Caki2 (cell line): ENCODE data around the gene PLEKHA8. TPM values are rescaled to one million over a fixed set of nuclear protein-coding genes. Genes with fewer than 3 reads are reported as not detected.
"Not testable (repeated sequence)": the region's sequence is repeated elsewhere in the genome, so short reads cannot be mapped to it uniquely, and the experiment has no call there.

Experiments
- DNase-seq: peaks from one replicate; pipeline ENCODE4 v3.0.0-alpha.2; 2015; ENCODE audit warnings: low read depth
- in situ Hi-C: cut with HindIII; loops from 2 replicates; pipeline ENCODE4 v1.10.0; 2016; ENCODE audit warnings: low sequenced_read_pairs, low pct_unique_long_range_greater_than_20kb, mixed read lengths
- total RNA-seq: library from RNA; depleted of rRNA; stranded (reverse); fragments of >200 nt; shearing (Covaris generic); gene quantifications from 2 replicates; pipeline ENCODE4 v1.2.3, GENCODE V29; 2014; ENCODE audit warnings: low replicate concordance

PLEKHA8 gene
- total RNA-seq, 1 experiment from 2014 or later: 19.3 TPM

DNA sequence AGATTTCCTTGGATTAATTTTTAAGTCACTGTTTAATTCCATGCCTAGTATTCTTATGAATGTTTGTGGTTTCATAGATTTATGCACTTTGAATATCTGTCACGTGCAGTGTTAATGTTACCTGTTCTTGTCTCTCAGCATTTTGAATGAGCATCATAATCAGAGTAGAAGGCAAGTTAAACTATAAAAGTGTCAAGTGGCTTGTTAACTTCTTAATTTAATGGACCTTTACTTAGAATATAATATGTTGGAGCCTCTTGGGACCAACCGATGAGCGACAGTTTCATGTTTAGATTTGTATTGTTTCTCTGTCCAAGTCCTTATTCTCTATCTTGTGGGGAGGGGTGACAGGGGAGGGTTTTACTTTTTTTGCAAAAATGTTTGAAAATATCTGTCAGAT, 56.0 kb downstream of the PLEKHA8 start:
- no peak for DNase-seq
- in situ Hi-C loops: no loop called here

DNA sequence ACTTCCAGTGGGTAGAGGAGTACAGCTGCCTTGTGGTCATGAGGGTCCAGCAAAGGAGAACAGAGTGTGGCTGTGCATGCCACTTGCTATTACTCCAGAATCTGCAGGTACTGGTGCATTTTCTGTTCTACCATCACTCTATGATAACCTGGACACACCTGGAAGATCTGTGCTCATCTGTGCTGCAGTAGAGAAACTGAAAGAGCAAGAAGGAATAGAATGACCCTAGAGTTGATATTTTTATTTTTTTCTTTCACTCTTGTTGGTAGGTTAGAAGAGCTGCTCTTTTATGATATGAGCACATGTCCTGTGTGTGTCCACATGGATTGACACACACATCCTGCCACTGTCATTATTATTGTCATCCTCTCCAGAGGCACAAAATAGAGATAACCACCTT, 58.3 kb downstream of the PLEKHA8 start:
- in situ Hi-C loops: no loop called here
- no peak for DNase-seq

DNA sequence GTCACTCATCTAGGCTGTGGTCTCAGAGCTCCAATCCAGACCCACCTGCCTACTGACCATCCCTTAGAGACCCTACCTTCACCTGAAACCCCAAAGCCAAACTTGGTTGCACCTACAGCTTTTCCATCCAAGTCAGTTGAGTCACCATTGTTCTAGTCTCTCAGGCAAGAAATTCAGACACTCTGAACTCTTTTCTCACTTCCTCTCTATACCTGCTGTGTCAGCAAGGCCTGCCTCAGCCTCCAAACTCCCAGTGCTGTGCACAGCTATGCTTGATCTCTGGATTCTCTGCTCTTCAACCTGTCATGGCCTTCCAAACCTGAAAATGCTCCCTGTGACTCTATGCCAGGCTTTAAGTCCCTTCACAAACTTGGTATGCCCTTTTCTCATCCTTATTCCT, 59.2 kb downstream of the PLEKHA8 start:
- DNase-seq: no peak
- in situ Hi-C loops: no loop called here

DNA sequence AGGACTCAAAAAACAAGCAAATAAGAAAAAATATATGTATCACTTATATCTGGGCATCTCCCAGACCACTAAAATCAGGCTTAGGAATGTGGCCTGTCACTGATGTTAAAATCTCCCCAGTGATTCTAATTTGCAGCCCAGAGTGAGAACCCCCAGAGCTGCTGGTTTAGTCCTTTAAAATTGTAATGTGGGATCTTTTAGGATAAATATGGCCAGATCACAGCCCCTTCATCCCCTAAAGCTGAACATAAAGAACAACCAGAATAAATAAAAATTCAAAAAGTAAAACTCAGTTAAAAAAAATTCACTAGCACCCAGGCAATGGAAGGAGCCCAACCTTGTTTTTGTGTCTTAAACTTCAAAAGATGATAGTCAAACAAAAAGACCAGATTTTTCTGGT, 60.1 kb downstream of the PLEKHA8 start:
- DNase-seq: no peak
- in situ Hi-C loops: no loop called here

DNA sequence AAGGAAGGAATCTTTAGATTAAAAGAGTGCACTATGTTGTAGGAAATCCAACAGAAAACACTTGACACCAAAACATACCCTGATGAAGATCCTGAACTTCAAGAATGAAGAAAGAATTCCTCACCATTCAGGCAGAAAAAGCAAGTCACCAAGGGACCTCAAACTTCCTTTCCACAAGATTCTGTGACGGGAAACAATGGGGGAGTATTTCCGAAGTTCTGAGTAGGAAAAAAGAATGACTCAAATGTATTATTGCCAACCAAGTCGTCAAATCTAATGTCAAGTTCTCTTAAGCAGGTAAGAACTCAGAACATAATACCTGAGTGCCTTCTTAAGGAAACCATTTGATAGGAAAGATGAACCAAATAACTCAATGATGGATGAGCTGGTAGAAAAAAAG, 61.9 kb downstream of the PLEKHA8 start:
- in situ Hi-C loops: no loop called here
- no peak for DNase-seq

DNA sequence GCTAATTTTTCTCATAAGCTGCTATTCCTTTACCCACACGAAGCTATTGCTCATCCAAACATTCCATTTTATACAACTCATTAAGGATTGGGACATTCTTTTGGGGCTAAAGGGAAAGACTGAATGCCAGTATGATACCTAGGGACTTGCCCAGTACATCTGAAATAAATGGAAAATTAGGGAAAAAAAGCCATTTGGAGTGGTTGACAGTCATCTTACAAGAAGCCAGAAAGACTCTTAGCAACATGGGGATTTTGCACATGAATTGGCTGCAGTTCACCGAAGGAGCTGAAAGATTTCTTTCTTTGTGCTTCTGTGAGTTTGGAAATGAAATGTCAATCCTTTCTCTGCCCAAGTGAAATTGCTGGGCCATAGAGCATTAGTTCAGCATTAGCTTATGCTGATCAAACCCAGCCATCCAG, 63.3 kb downstream of the PLEKHA8 start:
- in situ Hi-C loops: no loop called here
- no peak for DNase-seq

DNA sequence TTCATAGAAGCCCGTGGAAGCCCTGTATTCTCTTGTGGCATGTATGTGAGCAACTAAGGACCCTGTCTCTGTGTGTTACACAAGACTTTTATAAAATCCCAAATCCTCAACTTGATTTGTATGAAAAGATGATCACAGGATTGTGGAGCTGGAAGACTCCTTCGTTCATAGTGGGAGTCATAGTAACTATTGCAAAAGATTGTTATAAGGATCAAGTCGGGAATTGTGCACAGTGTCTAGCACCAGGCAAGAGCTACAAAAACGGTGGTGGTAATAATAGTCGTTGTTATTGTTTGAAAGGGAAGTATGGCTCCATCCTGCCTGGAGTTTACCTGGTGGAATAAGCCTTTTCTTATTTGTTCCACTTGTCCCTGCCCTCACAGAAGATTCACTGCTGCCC, 63.8 kb downstream of the PLEKHA8 start:
- no peak for DNase-seq
- in situ Hi-C loops: no loop called here

DNA sequence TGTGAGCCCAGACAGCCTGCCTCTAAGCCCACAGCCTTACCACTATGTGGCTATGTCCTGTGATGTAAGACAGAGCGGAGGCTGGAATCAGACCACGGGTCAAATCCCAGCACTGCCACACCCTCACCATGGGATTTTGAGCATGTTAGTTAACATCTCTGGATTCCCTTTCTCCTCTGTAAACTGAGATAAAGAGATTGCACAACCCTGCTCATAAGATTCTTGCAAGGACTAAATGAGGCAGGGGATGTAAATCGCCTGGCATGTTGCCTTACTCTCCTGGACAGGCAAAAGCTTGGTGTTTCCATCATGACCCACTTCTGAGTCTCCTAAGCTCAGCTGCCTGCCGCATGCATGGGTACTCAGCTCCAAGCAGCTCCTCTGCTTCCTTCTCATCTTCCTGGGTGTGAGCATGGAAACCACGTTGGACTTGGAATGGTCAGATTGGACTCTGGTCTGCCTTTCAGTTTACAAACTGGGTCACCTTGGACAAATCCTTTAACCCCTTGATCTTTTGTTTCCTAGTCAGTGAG, 65.3 kb downstream of the PLEKHA8 start:
- DNase-seq: no peak
- in situ Hi-C loops: no loop called here

DNA sequence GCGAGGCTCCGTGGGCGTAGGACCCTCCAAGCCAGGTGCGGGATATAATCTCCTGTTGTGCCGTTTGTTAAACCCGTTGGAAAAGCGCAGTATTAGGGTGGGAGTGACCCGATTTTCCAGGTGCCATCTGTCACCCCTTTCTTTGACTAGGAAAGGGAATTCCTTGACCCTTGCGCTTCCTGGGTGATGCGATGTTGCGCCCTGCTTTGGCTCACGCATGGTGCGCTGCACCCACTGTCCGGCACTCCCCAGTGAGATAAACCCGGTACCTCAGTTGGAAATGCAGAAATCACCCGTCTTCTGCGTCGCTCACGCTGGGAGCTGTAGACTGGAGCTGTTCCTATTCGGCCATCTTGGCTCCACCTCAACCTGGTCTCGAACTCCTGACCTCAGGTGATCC, 70.4 kb downstream of the PLEKHA8 start:
- in situ Hi-C loops, DNase-seq: not testable (repeated sequence)

DNA sequence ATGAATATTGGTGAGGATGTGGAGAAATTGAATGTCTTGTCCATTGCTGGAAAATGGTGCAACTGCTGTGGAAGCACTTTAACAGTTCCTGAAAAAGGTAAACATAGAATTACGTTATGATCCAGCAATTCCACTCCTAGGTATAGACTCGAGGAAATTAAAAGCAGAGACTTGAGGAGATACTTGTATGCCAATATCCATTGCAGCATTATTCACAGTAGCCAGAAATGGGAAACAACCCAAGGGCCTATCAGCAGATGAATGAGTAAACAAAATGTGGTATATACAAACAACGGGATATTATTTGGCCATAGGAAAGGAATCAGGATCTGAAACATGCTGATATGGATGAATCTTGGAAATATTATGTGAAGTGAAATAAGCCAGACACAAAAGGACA, 74.1 kb downstream of the PLEKHA8 start:
- in situ Hi-C loops: no loop called here
- DNase-seq: no peak

DNA sequence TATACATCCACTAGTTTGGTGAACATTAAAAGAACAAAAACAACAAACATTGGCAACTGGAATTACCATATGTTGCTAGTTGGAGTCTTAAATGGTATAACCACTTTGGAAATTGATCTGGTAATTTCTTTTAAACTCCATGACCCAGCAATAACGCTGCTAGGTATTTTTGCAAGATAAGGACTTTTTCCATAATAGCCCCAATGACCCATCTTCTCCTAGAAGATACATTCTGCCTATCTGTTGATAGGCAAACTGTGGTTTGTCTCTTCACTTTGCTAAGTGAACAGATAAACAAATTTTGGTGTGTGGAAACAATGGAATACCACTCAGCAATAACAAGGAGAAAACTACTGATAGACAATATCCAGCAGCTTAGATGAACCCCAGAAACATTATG, 75.9 kb downstream of the PLEKHA8 start:
- DNase-seq: no peak
- in situ Hi-C loops: no loop called here

DNA sequence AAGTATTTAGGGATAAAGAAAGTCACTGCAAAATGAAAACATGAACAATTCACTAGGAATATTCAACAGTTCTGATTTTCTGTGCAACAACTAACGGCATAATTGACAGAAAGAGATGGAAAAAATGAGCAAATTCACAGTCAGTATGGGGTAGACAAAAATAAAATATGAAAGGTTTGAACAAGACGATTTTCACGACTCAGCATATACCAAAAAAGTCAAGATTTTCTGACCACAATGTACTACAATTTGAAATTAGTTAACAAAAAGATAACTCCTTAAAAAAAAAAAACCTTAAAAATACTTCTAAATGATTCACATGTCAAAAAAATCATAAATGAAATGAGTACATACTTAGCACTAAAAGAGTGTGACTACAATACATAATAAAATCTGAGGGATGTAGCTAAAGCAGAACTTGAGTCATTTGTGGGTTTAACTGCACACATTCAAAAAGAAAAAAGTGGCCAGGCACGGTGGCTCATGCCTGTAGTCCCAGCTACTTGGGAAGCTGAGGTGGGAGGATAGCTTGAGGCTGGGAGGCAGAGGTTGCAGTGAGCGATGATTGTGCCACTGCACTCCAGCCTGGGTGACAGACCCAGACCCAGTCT, 84.0 kb downstream of the PLEKHA8 start:
- no peak for DNase-seq
- in situ Hi-C loops: no loop called here

DNA sequence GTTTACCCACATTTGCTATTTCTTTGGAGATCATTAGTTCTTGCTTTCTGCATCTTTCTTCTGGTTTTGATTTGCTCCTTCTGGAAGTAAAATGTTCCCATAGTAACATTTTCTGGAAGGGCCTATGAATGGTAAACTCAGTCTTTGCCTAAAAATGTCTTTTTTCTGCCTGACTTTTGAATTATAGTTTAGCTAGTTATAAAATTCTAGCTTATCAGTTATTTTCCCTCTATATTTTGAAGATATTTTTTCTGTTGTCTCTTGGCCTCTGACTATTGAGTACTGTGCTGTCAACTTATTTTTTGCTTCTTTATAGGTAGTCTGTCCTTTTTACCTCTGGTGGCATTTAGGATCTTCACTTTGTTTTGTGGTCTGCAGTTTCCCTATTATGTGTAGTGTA, 84.9 kb downstream of the PLEKHA8 start:
- in situ Hi-C loops: no loop called here
- DNase-seq: no peak

DNA sequence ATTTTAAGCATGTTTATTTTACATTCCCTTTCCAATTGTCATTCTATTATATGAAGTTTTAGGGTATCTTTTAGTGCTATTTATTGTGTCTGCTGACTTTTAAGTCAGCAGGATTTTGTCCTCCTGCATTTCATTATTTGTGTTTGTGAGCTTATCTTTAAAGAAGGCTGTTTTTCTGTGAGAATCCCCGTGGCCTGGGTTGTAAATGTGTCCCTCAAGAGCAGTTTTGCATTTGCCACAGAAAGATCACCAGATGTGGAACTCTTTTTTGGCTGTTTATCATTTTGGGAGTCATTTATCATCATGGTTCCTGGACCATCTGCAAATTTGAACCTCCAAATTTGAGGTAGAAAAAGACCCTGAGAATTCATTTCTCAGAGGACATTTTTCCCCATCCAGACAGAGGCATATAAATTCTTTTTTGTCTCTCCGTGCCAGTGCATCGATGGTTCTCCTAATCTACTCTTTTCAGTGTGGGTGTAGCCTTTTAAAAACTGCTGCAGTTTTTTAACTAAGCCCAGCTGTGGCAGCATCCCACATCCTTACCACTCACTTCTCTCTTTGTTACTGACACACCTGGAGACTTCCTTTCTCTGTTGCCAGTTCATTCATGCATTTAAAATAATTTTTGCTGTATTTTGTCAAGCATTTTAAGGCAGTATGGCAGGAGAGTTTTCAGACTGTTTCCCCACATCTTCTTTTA, 86.5 kb downstream of the PLEKHA8 start:
- no peak for DNase-seq

DNA sequence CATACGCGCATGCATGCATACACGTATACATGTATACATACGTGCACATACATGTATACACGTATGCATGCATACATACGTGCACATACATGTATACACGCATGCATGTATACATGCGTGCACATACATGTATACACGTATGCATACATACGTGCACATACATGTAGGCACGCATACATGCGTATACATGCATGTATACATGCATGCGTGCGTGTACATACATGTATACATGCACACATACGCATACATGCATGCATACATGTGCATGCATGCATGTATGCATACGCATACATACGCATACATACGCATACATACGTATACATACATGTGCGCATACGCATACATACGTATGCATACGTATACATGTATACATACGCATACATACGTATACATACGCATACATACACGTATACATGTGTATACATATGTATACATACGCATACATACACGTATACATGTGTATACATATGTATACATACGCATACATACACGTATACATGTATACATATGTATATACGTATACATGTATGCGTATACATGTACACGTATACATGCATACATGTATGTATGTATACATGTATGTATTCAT, 87.6 kb downstream of the PLEKHA8 start:
- in situ Hi-C loops: no loop called here
- DNase-seq: no peak

More for the DNA sequence above, 86.5 kb downstream of the PLEKHA8 start:
- in situ Hi-C loops: no loop called here

DNA sequence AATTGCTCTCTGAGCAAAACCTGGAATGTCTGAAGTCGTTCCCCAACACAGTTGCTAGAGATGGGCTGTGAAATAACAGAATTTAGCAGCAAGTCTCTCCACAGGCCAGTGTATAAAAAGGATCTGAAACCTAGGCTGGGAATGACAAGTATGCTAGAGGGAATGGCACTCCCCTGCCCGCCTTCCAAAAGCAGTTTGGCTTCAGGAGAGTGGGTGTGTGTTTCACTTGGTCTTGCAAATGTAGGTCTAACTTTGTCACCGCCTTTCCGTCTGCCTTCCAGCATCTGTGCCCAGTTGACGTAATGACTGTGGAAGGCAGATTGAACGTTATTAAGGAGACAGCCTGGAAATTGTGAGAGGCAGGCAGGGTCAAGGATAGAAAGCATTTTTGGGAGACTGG, 88.6 kb downstream of the PLEKHA8 start:
- DNase-seq: no peak
- in situ Hi-C loops: no loop called here

DNA sequence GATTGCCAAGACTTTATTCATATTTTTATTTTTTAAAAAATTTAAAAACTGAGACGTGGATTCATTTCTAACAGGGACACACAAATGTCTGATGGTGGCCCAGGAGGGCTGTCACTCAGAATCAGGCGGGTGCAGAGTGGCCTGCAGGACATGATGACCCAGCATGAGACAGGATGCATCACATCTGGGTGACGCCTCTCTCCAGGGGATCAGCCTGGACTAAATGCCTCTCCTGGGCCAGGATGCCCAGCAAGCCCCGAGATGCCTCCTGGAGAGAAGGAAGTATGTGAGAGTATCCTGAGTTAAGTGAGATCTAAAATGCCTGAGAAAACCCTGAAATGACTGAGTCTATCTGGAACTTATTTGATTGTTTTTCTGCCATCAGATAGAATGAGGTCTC, 89.7 kb downstream of the PLEKHA8 start:
- in situ Hi-C loops: no loop called here
- no peak for DNase-seq

DNA sequence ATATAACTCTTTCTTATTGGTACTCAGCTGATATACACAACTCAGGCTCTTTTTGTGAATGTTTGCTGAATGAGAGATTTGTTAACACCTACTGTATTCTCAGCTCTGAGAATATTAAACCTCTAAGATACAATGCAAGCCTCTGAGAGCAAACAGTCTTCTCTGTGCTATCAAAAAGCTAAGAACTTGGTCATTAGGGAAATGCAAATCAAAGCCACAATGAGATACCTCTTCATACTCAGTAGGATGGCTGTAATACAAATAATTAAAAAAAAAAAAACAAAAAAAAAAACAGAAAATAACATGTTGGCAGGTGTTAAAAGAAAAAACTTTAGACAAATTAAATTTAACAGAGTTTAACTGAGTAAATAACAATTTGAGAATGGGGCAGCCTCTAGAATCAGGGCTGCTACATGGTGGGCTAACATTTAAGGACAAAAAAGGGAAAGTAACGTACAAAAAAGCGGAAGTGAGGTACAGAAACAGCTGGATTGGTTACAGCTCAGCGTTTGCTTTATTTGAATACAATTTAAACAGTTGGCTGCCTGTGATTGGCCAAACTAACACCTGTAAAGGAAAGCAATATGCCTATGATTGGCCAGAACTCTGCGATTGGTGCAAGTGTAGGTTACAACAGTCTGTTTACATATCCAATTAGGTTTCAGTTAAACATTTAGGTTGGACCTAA, 91.8 kb downstream of the PLEKHA8 start:
- no peak for DNase-seq
- in situ Hi-C loops: no loop called here
